Astrocyte of the spinal cord (primary cell): ENCODE data around the gene SLC1A7.
A peak's percentile ranks its signal among the peaks of the same experiment; 100 is the strongest.

Source experiments
- DNase-seq: peaks from one replicate; pipeline ENCODE4 v3.0.0; 2011; ENCODE audit warnings: low read depth, low spot score
- H3K4me3 ChIP-seq: 2 replicates; pipeline ENCODE4 v1.5.1; 2011; ENCODE audit warnings: low read depth, mild to moderate bottlenecking, low read length, moderate library complexity
- in situ Hi-C: cut with HindIII; loops from 2 replicates; pipeline ENCODE4 v1.10.0; 2017; ENCODE audit warnings: low sequenced_read_pairs
- TF ChIP-seq, protein P1 (sequence below): IDR thresholded peaks from 2 replicates; pipeline ENCODE4 v1.5.1; 2012; ENCODE audit warnings: low read depth, mild to moderate bottlenecking, low read length, inconsistent platforms

Gene SLC1A7

DNA sequence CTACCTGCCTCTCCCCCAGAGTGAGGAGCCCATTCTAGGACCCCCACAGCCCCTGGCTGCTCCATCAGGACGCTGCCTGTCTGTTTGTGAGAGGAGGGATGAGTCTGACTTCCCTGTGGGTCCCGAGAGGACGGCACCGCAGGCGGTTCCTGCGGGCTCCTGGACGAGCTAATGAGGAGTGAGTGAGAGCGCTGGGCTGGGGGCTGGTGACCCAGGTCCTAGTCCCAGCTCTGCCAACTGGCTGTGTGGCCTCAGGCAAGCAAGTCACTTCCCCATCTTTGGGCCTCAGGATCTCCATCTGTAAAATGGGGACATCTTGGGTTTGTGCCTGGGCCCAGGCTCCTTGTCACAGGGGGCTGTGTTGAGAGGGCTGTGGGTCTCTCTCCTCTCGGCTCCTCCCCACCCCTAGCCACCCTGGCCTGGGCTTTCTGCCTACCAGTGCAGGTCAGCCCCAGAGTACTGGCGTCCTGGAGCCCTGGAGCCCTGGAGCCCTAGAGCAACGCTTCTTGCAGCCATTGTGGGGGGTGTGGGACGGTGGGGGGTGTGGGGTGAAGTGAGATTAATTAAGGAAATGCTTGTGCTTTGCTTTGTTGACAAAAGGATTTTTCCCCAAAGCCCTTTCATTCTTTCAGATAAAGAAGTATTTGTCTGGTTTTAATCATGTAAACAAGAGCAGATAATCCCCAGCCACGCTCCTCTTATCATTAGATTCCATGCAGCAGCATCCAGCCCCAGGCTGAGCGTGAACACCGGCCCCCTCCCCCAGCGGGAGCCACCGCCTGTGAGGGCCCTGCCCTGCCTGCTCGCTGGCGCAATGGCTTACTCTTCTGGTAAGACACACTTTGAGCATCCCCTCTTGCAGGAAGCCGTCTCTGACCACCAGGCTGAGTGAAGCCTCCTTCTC lies 26.8 kb downstream of the SLC1A7 start:
- in situ Hi-C loops, result no loop called here
- no peak overlapping the region for H3K4me3 ChIP-seq
- TF ChIP-seq, protein P1, sequence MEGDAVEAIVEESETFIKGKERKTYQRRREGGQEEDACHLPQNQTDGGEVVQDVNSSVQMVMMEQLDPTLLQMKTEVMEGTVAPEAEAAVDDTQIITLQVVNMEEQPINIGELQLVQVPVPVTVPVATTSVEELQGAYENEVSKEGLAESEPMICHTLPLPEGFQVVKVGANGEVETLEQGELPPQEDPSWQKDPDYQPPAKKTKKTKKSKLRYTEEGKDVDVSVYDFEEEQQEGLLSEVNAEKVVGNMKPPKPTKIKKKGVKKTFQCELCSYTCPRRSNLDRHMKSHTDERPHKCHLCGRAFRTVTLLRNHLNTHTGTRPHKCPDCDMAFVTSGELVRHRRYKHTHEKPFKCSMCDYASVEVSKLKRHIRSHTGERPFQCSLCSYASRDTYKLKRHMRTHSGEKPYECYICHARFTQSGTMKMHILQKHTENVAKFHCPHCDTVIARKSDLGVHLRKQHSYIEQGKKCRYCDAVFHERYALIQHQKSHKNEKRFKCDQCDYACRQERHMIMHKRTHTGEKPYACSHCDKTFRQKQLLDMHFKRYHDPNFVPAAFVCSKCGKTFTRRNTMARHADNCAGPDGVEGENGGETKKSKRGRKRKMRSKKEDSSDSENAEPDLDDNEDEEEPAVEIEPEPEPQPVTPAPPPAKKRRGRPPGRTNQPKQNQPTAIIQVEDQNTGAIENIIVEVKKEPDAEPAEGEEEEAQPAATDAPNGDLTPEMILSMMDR, result no peak
- DNase-seq, result no peak

DNA sequence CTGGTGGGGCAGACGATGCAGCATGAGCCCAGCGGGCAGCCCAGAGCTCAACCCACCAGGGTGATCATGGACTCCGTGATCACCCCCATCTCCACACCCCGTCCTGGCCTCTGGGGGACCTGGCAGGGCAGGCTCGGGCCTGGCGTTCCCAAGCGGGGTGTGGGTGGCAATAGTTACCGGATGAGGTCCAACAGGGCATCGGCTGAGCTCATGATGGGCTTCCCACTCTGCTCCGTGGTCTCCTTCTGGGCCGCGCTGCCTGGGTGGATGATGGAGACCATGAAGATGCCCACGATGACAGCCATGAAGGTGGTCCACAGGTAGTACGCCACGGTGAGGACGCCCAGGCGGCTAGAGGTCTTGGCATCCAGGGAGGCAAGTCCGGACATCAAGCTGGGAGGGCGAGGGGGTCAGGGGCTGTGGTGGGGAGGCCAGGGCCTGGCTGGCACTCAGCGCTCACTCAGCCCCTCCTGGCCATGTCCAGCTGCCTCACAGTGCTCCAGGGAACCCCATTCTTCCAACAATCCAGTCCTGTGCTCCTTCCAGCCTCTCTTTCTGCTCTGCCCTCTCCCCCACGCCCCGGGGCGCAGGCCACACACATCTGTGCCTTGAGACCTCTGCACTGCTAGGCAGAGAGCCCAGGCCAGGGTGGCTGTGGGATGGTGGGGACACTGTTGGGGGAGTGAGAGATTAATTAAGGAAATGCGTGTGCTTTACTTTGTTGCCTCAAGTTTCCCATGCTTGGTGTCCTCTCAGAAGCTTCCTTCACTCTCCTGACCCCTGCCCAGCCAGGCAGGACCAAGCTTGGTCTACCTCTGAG lies 27.6 kb downstream of the SLC1A7 start:
- DNase-seq, result no peak
- TF ChIP-seq, protein P1, result no peak
- in situ Hi-C loops, result no loop called here
- no peak overlapping the region for H3K4me3 ChIP-seq

DNA sequence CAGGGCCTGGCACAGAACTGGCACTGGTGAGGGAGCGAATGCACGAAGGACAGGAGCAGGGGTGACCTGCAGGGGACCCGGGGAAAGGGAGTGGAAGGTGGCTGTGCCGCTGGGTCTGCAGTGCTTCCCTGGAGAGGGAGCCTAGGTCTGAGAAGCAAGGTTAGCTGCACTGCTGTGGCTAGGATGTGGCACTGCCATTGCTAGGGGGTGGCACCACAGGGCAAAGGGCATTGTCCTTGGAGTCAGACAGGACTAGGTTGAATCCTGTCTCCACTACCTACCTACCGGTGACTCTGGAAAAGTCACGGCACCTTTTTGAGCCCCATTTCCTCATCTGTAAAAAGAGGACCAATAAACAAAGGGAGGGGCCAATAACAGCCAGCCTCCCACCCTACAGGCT lies 28.3 kb downstream of the SLC1A7 start:
- DNase-seq, result no peak
- TF ChIP-seq, protein P1, result no peak
- no peak overlapping the region for H3K4me3 ChIP-seq
- in situ Hi-C loops, result no loop called here

DNA sequence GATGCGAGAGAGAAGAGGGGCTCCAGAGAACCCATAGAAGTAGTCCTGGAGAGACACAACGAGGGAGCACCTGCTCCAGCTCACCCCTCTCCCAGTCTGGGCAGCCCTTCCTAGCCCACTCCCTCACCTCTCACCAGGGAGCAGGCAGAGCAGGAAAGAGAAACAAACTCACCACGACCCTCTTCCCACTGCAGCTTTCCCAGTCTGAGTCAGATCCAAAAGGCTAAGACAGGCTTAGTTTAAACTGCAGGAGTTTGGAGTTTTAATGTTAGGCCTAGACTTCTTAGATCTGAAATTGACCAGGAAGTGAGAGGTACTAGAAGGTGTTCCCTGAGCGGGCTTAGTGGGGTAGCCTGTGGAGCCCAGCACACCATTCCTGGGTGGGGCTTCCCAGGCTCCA lies 29.6 kb downstream of the SLC1A7 start:
- TF ChIP-seq, protein P1, result no peak
- no peak for DNase-seq
- no peak overlapping the region for H3K4me3 ChIP-seq
- in situ Hi-C loops, result no loop called here

DNA sequence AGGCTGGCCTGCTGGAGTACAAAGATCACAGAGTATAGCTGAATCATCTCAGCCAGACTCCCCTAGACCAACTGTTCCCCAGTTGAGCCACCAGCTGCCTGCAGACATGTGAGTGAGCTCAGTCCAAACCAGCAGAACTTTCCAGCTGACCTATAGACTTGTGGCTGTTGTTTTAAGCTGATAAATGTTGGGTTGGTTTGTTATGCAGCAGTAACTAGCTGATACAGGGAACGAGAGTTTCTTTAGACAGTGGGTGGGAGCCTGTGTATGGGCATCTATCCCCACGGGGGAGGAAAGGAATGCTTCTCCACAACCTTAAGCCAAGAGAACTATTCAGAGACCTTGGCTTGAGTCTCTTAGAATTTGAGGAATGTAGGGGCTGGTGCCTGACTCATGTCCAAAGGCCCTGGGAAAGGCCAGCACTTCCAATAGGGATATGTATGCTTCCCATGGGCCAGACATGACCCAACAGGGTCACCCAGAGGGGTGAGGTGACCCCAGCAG lies 30.1 kb downstream of the SLC1A7 start:
- TF ChIP-seq, protein P1, result no peak
- in situ Hi-C loops, result no loop called here
- no peak overlapping the region for H3K4me3 ChIP-seq
- peak; percentile 33 for DNase-seq

DNA sequence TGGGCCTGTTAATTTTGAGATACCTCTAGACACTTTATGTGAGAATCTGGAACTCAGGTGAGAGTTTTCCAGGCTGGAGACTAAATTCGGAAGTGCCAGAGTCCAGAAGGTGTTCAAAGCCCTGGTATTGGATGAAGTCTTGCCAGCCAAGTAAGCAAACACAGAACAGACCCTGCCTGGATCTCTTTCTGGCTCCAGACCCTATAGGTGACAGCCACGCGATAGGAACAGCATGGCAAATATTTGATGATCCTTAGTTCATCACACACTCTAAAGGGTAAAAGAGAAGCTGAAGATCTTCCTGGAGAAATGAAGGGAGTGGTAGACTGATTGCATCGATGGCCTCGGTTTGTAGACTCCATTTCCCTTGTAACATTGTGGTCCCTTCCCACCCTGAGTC lies 30.7 kb downstream of the SLC1A7 start:
- in situ Hi-C loops, result no loop called here
- H3K4me3 ChIP-seq, result no peak overlapping the region
- TF ChIP-seq, protein P1, result no peak
- DNase-seq, result no peak
